Endothelial cell of coronary artery (primary cell): ENCODE data around the gene PPP1R3E. TPM values are rescaled to one million over a fixed set of nuclear protein-coding genes. Genes with fewer than 3 reads are reported as not detected.

Source experiments
- total RNA-seq: library from RNA; depleted of rRNA; stranded (reverse); fragments of >200 nt; gene quantifications from 2 replicates; pipeline ENCODE4 v1.2.3, GENCODE V29; 2014

The PPP1R3E gene, protein sequence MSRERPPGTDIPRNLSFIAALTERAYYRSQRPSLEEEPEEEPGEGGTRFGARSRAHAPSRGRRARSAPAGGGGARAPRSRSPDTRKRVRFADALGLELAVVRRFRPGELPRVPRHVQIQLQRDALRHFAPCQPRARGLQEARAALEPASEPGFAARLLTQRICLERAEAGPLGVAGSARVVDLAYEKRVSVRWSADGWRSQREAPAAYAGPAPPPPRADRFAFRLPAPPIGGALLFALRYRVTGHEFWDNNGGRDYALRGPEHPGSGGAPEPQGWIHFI
- 1.3 and 1.9 TPM in 2 replicates for total RNA-seq

DNA sequence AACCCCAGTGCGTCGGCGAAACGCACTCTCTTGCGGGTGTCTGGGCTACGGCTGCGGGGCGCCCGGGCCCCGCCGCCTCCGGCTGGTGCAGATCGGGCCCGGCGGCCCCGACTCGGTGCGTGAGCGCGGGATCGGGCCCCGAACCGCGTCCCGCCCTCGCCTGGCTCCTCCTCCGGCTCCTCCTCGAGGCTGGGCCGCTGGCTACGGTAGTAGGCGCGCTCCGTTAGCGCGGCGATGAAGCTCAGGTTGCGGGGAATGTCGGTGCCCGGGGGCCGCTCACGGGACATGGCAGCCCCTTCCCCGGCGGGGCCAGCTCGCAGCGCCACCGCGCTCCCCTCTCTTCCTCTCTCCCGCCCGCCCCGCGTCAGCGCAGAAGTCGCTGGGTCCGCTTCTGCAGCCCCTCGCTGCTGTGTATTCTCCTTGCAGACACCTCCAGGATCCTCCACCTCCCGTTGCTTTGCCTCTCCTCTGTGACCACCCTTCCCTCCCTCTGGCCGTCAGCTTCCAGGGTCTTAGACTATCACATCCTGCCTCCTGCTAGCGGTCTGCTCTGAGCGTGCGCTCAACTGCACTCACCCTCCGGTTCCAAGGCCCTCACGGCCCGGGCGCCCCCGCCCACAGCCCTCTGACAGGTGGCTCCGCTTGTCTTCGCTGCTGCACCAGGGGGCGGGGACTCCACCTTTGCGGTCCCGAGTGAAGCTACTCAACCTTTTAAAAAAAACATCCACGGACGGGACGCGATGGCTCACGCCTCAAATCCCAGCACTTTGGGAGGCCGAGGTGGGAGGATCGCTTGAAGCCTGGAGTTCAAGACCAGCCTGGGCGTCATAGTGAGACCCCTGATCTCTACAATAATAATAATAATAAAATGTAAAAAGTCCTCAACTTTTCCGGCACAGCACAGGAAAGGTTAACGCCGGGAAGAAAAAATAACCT is at the start of gene PPP1R3E:
TSS of gene PPP1R3E (minus strand) at position 570 of the 936 bp plus-strand sequence. CDS start at position 287, 283 bp downstream.

DNA sequence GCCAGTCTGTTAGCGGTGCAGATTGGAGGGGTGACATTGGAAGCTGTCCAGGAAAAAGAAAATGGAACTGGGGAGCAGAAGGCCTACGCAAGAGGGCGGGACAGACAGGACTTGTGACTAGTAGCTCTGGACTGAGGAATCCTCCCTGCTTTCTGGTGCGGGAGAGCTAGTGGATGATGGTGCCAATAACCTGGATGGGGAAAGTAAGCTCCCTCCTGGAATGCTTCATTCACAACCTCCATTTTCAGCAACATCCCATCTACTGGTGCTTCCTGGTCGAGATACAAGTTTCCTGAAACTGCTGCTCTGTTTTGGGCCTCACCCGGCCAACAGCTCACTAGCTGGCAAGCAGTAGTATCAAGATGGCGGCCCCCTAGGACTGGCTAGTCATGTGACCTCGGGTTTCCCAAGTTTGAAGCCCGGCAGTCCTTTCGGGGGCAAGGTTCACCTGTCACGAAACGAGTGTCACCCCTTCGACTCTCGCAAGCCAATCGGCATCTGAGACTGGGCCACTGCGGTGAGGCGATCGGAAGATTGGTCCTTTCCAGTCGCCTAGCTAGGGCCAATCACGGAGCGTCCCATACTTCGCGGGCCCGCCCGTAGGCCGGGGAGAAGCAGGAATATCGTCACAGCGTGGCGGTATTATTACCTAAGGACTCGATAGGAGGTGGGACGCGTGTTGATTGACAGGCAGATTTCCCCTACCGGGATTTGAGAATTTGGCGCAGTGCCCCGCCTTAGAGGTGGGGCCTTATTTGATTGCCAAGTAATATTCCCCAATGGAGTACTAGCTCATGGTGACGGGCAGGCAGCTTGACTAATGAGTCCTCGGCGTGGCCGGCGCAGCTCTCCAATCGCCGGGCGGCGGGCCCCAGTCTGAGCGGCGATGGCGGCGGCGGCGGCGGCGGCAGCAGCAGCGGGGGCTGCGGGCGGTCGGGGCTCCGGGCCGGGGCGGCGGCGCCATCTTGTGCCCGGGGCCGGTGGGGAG is 18.2 kb upstream of the PPP1R3E start, which contains the start of gene PABPN1:
TSS of gene PABPN1 (plus strand) at position 874 of the 988 bp plus-strand sequence. CDS start at position 887, 13 bp downstream.

DNA sequence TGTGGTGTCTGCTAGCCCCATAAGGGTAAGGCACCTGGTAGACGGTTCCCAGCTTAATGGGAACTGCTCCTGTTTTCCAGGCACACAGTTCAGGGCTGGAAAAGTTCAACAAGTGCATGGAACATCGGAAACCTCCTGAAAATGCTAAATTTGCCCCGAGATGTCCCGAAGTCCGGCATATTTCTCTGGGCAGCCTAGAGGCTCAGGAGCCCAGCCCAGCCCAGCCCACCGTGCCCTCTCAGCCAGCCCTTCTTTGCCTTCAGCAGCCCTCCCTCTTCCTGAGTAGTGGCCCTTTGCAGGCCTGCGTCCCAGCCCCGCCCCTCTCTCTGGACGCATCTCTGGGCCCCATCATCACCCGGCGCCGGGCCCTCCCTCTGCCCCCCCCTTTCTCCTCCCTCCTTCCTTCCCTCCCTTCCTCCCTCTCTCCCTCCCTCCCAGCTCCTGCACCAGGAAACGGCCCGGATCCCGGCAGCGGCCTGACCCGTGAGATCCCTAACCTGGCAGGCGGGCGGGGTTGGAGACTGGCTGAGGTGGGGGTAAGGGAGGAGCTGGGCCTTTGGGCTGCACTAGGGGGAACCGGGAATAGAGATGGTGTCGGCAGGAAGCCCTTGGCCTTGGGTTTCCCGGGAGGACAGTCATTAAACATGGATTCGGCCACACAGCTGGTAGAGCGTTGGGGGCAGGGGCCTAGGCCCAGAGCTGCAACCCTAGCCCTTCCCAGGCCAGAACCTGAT is 3.9 kb upstream of the PPP1R3E start, which contains the start of gene BCL2L2:
TSS of gene BCL2L2 (plus strand) at position 422 of the 734 bp plus-strand sequence. CDS start 935 bp downstream, outside the sequence.

DNA sequence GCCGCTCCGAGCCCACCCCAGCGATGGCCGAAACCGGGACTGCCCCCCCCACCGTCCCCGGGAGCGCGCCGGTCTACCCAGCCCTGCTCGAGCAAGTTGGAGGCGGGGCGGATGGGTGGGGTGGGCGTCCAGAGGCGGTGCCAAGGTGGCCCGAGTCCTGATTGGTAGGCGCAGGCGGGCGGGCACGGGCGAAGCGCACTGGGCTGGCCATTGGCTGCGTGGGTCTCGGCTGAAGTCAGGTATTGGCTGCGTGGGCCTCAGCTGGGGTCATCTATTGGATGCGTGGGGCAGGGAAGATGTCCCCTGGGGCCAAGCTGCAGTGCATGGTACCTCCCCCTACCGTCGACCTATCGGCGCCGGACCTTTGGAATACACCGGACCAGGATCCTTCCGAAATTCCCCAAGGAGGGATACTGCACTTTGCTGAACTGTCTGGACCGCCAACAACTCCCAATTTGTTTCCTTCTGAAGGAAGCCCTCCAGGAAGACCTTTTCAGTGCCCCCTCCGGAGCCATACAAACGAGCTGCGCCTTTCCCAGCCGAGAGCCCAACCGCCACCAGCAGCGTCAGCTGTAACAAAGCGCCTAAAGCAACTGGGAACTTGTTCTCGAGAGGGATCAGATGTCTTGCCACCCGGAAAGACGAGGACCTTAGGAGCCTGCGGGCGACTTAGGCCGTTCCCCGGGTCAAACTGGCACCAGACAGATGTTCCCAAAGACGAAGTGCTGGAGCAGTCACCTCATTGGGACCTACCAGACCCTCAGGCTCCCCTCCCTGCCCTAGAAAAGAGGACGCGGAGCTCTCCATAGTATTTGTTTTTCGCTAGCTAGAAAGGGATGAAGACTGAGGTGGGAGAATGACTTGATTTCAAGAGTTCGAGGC is 16.4 kb downstream of the PPP1R3E start, which contains the start of gene HOMEZ:
TSS of gene HOMEZ (minus strand) at position 113 of the 882 bp plus-strand sequence. CDS start 180 bp downstream, outside the sequence.

Other genes starting within 250 kb of the PPP1R3E start
- 13.9 and 15.7 TPM in 2 replicates for gene CDH24, start 245.3 kb downstream of the PPP1R3E start, total RNA-seq
- gene ACIN1, start 207.7 kb downstream of the PPP1R3E start, total RNA-seq, result 83.1 and 91.2 TPM in 2 replicates
- 57.6 and 64.3 TPM in 2 replicates for gene C14orf119, start 207.4 kb downstream of the PPP1R3E start, total RNA-seq
- gene CIROP, start 197.9 kb downstream of the PPP1R3E start, total RNA-seq, result not detected in 2 replicates
- not detected in 2 replicates for gene CEBPE, start 183.6 kb downstream of the PPP1R3E start, total RNA-seq
- gene SLC7A8, start 119.2 kb downstream of the PPP1R3E start, total RNA-seq, result 0.63 TPM in 1 of 2 replicates, not detected in the other
- gene RNF212B, start 64.9 kb downstream of the PPP1R3E start, total RNA-seq, result not detected in 2 replicates
- gene HOMEZ, start 16.7 kb downstream of the PPP1R3E start, total RNA-seq, result 3.3 and 4.0 TPM in 2 replicates
- gene BCL2L2, start 4.0 kb upstream of the PPP1R3E start, total RNA-seq, result 12.1 and 14.6 TPM in 2 replicates
- 83.3 and 103 TPM in 2 replicates for gene PABPN1, start 18.6 kb upstream of the PPP1R3E start, total RNA-seq
- gene SLC22A17, start 50.0 kb upstream of the PPP1R3E start, total RNA-seq, result 1.1 and 8.5 TPM in 2 replicates
- gene EFS, start 62.3 kb upstream of the PPP1R3E start, total RNA-seq, result 0.94 TPM in 1 of 2 replicates, not detected in the other
- not detected in 2 replicates for gene IL25, start 70.0 kb upstream of the PPP1R3E start, total RNA-seq
- not detected in 2 replicates for gene CMTM5, start 74.2 kb upstream of the PPP1R3E start, total RNA-seq
- gene MYH6, start 105.4 kb upstream of the PPP1R3E start, total RNA-seq, result not detected in 2 replicates
- not detected in 2 replicates for gene MYH7, start 132.8 kb upstream of the PPP1R3E start, total RNA-seq
- 56.5 and 56.8 TPM in 2 replicates for gene NGDN, start 166.8 kb upstream of the PPP1R3E start, total RNA-seq
- gene ZFHX2, start 248.9 kb upstream of the PPP1R3E start, total RNA-seq, result 0.27 and 0.38 TPM in 2 replicates